Right atrium auricular region (tissue), 2 donors: ENCODE data around the gene PLA2G4D. TPM values are rescaled to one million over a fixed set of nuclear protein-coding genes. Genes with fewer than 3 reads are reported as not detected.

Experiments
- DNase-seq: peaks from one replicate; pipeline ENCODE4 v3.0.0-alpha.2; 2019; ENCODE audit warnings: low spot score
- H3K27ac ChIP-seq, 2 donors: fragments of 200-600 bp; sonication (generic); 1 replicate in 1 of 2; 2 replicates in 1 of 2; pipeline ENCODE4 v1.5.1; 2016 to 2019
- H3K27me3 ChIP-seq, 2 donors: fragments of 200-600 bp; sonication (generic); one replicate each; pipeline versions ENCODE4 v1.5.1 to v1.6.0; 2017 to 2019
- H3K36me3 ChIP-seq: fragments of 200-600 bp; sonication (generic); one replicate; pipeline ENCODE4 v1.5.1; 2016
- H3K4me1 ChIP-seq, 2 donors: fragments of 200-600 bp; sonication (generic); one replicate each; pipeline versions ENCODE4 v1.5.1 to v1.6.0; 2017 to 2019
- H3K4me3 ChIP-seq, 2 donors: fragments of 200-600 bp; sonication (generic); 1 replicate in 1 of 2; 2 replicates in 1 of 2; pipeline ENCODE4 v1.5.1; 2017 to 2019; ENCODE audit warnings: mild to moderate bottlenecking in 1 of 2, moderate library complexity in 1 of 2
- H3K9me3 ChIP-seq, 2 donors: fragments of 200-600 bp; sonication (generic); one replicate each; pipeline ENCODE4 v1.5.1; 2019
- total RNA-seq, 2 donors: library from RNA; depleted of rRNA; stranded (reverse); fragments of >200 nt; gene quantifications; one replicate each; pipeline ENCODE4 v1.1.0, GENCODE V29; 2016
- TF ChIP-seq, protein P1 (sequence below), 2 donors: fragments of 200-600 bp; sonication (generic); IDR thresholded peaks; one replicate each; pipeline ENCODE4 v1.5.1; 2019; ENCODE audit warnings: antibody characterized with exemption in 2 of 2

PLA2G4D gene
- total RNA-seq, 2 donors from 2014 or later: not detected

DNA sequence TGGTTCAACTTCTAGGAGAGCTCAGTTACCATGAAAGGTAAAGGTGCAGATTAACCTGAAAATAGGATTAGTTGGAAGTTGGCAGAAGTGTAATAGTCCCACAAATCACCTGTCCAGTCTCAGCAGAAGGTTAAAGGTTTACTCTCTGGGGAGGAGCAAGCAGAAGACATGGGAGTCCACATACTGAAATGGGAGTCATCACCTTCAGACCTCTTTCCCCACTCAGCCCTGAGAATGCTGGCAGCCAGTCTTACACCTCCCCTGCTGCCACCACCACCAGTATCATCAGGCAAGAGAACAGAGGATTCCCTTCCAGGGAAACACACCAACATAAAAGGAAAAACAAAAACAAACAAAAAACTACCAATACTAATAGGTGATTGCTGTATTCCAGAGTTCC lies 13.8 kb upstream of the PLA2G4D start:
- no peaks in the 10 kb centered on the region for H3K4me1 ChIP-seq
- no peaks in the 10 kb centered on the region for H3K27me3 ChIP-seq
- DNase-seq: no peak
- TF ChIP-seq, protein P1, sequence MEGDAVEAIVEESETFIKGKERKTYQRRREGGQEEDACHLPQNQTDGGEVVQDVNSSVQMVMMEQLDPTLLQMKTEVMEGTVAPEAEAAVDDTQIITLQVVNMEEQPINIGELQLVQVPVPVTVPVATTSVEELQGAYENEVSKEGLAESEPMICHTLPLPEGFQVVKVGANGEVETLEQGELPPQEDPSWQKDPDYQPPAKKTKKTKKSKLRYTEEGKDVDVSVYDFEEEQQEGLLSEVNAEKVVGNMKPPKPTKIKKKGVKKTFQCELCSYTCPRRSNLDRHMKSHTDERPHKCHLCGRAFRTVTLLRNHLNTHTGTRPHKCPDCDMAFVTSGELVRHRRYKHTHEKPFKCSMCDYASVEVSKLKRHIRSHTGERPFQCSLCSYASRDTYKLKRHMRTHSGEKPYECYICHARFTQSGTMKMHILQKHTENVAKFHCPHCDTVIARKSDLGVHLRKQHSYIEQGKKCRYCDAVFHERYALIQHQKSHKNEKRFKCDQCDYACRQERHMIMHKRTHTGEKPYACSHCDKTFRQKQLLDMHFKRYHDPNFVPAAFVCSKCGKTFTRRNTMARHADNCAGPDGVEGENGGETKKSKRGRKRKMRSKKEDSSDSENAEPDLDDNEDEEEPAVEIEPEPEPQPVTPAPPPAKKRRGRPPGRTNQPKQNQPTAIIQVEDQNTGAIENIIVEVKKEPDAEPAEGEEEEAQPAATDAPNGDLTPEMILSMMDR (IDR thresholded peaks at IDR 0.05): no peak
- H3K36me3 ChIP-seq: no peaks in the 10 kb centered on the region
- no peak overlapping the region for H3K4me3 ChIP-seq
- no peaks in the 10 kb centered on the region for H3K9me3 ChIP-seq
- H3K27ac ChIP-seq: no peak overlapping the region

DNA sequence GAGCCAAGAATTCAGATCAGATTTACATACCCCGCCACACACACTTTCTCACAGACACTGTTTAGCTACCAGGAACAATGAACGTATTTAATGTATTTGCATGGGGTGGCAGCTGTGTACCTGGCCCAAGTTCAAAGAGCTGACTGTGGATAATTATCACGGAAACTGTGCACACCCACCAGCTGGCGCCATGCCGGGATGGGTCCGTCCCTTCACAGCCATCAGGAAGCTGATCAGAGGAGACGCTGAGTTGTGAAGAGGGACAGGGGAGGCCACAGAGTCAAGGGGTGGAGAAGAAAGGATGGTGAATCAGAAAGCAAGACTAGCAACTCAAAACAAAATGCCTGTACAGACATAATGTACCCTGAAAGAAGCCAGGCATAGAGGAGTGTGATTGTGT lies 13.1 kb upstream of the PLA2G4D start:
- Histone ChIP-seq H3K36me3 (no peaks in the 10 kb centered on the region), H3K27ac (no peak overlapping the region), H3K27me3 (no peaks in the 10 kb centered on the region), H3K4me1 (no peaks in the 10 kb centered on the region), H3K9me3 (no peaks in the 10 kb centered on the region), H3K4me3 (no peak overlapping the region)
- DNase-seq: no peak
- TF ChIP-seq, protein P1 (IDR thresholded peaks at IDR 0.05): no peak

DNA sequence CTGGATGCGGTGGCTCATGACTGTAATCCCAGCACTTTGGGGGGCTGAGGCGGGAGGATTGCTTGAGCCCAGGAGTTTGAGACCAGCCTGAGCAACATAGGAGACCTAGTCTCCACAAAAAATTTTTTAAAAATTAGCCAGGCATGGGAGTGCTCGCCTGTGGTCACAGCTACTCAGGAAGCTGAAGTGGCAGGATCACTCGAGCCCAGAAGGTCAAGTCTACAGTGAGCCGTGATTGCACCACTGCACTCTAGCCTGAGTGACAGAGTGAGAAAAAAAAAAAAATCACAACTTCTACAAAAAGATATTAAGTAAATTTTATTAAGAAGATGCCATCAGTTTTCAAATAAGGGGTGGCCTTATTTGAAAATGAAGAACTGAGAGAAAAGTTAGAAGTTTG lies 11.9 kb upstream of the PLA2G4D start:
- H3K27ac ChIP-seq: no peak overlapping the region
- TF ChIP-seq, protein P1 (IDR thresholded peaks at IDR 0.05): no peak
- H3K36me3 ChIP-seq: no peaks in the 10 kb centered on the region
- H3K27me3 ChIP-seq: no peaks in the 10 kb centered on the region
- H3K4me1 ChIP-seq: no peaks in the 10 kb centered on the region
- H3K4me3 ChIP-seq: no peak overlapping the region
- H3K9me3 ChIP-seq: no peaks in the 10 kb centered on the region
- DNase-seq: no peak

DNA sequence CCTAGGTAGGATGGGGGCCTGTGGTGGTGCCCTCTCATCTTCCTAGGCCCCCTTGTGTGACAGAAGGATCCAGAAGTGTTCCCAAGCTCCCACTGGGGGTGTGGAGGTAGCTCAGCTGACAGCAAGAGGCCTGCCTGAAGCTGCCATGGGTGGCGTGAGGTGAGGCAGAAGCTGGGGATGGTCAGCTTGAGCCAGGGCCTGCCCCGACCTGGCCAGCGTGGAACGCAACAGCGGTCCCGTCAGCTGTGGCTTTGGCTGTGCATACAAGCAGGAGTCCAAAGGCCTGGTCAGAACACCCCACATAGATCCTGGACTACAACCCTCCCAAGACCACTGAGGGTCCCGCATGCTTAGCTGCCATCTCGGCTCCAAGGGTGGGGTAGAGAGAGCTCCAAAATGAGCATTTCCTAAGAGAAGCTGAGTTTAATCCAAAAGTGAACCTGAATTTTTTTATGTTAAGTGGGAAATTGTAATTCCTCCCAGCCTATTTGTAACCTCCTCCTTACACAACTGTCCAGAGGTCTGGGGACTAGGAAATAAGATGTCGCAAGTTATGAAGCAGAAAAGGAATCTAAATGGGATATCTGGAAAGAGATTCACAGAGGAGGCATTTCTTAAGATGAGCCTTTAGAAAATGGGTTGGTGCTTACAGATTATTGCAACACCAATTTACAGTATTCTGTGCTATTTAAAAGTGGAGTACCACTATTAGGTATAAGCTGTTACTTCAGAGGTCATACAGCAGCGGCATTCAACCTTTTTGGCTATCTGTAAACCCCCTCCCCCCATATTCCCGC lies 9.9 kb upstream of the PLA2G4D start:
- Histone ChIP-seq H3K4me3 (no peak overlapping the region), H3K36me3 (no peaks in the 10 kb centered on the region), H3K27ac (no peak overlapping the region), H3K27me3 (no peaks in the 10 kb centered on the region), H3K4me1 (no peaks in the 10 kb centered on the region), H3K9me3 (no peaks in the 10 kb centered on the region)
- TF ChIP-seq, protein P1 (IDR thresholded peaks at IDR 0.05): no peak
- no peak for DNase-seq

DNA sequence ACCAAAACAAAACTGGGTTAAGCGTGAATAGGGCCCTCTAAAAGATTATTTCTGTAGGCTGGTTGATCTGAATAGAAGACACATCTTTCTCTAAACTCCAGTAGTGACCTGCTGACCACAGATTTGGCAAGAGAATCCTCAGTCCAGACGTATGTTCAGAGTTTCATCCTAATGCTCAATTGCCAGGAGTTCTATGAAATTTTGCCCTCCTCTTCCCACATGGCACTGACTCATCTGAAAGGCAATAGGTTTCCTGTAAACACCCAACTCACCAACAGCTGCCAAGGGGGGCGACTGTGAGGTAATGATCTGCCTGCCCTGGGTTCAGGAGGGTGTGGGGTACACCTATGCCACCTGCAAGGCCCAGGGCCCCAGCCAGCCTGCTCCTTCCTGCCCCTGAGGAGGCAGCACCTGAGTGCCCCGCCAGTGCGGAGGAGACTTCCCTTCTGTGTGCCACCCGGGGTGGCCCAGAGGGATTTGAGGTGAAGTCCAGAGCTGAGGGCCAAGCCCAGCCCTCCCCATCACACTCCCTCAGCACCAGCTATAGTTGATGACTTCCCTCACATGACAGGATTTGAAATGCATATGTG lies 8.4 kb upstream of the PLA2G4D start:
- H3K27ac ChIP-seq: no peak overlapping the region
- TF ChIP-seq, protein P1 (IDR thresholded peaks at IDR 0.05): no peak
- DNase-seq: no peak
- H3K9me3 ChIP-seq: no peaks in the 10 kb centered on the region
- no peaks in the 10 kb centered on the region for H3K36me3 ChIP-seq
- H3K27me3 ChIP-seq: no peaks in the 10 kb centered on the region
- no peaks in the 10 kb centered on the region for H3K4me1 ChIP-seq
- H3K4me3 ChIP-seq: no peak overlapping the region
